ENCODE measurements around the gene RFX3.

RFX3 gene

GRCh38 chr9:3191715-3192114 is 334.1 kb downstream of the RFX3 start:
- FAIRE-seq: no peak

DNA sequence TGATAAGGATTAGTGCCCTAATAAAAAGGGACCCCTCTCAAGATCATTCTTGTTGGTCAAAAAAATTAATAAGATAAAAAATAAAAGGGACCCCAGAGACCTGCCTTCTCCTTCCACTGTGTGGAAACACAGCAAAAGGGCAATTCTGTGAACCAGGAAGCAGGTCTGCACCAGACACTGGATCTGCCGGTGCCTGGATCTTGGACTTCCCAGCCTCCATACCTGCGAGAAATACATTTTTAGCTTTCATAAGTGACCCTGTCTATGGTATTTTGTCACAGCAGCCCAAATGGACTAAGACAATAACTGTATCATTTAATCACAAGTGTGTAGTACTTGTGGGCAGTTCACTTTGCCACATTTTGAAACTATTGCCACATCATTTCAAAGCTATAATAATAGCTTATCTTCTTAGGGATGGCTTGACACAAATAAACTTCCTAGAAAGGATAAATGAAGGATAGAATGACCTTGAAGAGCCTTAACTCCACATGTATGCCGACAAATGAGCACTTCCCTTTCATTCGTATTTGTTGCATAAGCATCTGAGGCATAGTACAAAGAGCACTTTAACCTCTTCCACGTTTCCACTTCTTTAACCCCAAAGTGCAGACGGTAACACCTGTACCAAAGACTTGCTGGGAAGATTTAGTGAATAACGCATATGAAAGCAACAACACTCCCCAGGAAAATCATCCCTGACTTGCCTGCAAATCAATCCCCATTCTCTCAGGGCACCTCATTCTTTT is 336.5 kb downstream of the RFX3 start:
- FAIRE-seq: no peak

GRCh38 chr9:3186751-3187150 is 339.1 kb downstream of the RFX3 start:
- FAIRE-seq: no peak

- FAIRE-seq: no peak
These were observed 344.5 kb downstream of the RFX3 start for GRCh38 chr9:3181049-3181953.

DNA sequence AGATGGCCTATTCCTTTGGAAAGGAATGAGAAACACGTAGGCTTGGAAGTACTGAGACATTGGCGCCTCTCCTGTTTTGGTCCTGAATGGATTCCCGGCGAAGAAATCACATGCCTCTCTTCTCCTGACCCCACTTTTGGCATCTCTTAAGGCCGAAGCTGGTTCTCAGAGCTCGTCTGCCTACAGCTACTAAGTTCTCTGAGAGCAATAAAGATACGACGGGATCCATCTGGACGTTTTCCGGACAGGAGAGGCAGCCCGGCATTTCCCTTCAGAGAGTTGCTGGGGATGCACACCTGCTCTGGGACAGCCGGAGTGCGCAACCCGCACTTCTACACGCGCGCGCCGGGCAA is 345.1 kb downstream of the RFX3 start:
- FAIRE-seq: no peak

DNA sequence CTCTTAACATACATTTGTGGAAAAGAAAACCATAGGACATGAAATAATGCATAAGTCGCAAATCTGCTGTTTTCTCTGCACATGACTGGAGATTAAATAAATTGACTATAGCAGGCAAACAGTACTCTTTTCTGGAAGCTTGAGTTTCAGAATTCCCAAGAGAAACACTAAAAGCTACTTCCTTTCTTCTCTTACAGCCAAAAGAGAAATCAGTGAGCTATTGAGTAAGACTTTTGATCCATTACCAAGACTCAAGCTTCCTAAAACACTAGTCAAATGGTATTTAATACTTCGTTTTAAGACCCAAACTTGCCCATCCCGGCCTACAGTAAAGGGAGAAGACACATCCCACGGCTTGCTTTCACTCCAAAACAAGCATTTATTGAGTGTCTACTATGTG is 346.1 kb downstream of the RFX3 start:
- FAIRE-seq: no peak

DNA sequence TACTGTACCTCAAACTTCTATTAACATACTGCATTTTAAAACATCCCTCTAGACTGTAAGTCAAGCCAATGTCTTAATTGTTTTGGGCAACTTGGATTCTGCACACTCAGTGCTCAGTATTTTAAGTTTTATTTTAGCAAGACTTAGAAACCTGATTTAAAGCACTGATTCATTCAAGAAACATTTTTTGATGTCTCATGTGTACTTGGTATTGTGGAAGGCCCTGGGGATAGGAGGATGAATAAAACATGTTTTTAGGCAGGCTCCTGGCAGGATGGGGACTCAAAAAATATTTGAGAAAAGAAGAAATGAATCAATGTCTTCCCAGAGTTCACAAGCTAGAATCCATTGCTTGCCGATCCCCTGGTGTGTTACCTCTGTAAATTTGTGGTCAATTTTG is 347.9 kb downstream of the RFX3 start:
- FAIRE-seq: no peak

DNA sequence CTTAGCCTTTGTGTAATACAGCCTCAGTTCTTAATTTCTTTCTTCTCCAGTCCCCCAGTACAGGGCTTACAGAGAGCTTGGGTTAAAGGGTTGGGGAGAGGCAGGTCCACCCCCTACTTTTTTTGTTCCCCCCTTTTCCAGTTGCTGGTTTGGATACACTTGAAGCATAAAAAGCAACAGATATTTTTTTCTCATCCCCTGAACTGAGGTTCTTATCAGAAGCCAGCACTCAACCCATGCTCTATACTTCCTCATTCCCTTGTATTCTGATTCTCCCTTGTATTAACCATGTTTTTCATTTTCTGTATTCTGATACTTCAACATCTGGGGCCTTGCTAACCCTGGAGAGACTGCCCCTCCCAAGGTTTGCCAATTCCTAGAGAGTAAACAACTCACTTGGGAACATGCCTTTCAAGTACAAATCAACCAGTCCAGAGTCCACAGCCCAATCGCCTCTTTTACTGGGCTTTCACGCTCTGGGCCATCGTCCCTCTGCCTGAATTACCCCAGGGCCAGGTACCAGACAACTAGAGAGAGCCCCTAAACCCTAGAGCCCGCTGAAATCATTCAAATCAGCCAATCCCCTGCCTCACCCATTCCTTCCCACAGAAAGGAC is 348.5 kb downstream of the RFX3 start:
- no peak for FAIRE-seq

DNA sequence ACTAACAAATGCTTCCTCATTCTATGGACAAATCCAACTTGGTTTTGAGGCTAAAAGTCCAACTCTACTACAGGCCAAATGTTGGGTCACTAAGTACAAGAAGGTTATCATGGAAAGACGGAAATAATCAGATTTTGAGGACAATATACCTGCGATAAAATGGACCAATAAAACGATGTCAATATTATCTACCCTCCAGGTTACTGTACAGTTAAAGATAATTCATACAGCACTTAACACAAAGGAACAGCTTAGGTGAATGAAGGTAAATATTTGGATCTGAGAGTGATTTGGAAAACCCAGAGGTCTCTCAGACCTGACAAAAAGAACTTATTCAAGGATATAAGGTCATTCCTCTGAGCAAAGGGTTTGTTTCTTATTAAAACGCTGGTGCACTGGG is 352.4 kb downstream of the RFX3 start:
- no peak for FAIRE-seq

DNA sequence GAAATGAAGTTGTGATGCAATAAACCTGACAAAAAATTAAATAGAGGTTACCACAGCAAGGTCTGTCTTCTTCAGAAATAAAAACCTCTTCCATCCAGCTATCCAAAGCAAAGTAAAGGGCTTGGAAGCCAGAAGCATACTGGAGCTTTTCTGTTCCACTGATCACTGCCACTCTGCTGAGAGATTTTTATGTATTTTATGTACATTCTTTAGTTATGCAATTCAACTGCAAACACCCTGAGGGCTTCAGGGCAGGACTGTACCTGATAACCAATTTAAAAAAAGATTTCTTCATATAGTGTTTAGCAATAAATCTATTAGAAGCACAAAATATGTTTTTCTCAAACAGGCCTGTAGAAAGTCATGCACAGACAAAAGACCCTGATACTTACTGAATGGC is 355.0 kb downstream of the RFX3 start:
- no peak for FAIRE-seq
